ENCODE data around the gene CDK5RAP1.
A peak's percentile ranks its signal among the peaks of the same experiment; 100 is the strongest.
"Not testable (repeated sequence)": the region's sequence is repeated elsewhere in the genome, so short reads cannot be mapped to it uniquely, and the experiment has no call there.

CDK5RAP1 gene

GRCh38 chr20:33418033-33418432, 16.7 kb upstream of the CDK5RAP1 start:
- DNase-seq: no peak

GRCh38 chr20:33415948-33416347, 14.6 kb upstream of the CDK5RAP1 start:
- DNase-seq: peak in 2 of 3 donors; percentile 12 to 19

- DNase-seq: no peak
Measured at GRCh38 chr20:33412484-33412838, 11.1 kb upstream of the CDK5RAP1 start.

- DNase-seq: no peak
Measured at GRCh38 chr20:33411711-33412483, 10.6 kb upstream of the CDK5RAP1 start.

- DNase-seq: no peak
Measured at GRCh38 chr20:33411242-33411641, 9.9 kb upstream of the CDK5RAP1 start.

- no peak for DNase-seq
Measured at GRCh38 chr20:33410081-33410742, 8.9 kb upstream of the CDK5RAP1 start.

- DNase-seq: no peak
Measured at GRCh38 chr20:33408716-33409654, 7.7 kb upstream of the CDK5RAP1 start.

- no peak for DNase-seq
Measured at GRCh38 chr20:33408313-33408712, 7.0 kb upstream of the CDK5RAP1 start.

GRCh38 chr20:33407796-33408195, 6.5 kb upstream of the CDK5RAP1 start:
- DNase-seq: no peak

- peak; percentile 71 to 78 (median 75) for DNase-seq
Measured at GRCh38 chr20:33407251-33407650, 5.9 kb upstream of the CDK5RAP1 start.

- DNase-seq: no peak
Measured at GRCh38 chr20:33404281-33404680, 3.0 kb upstream of the CDK5RAP1 start.

GRCh38 chr20:33401921-33402369, 626 bp upstream of the CDK5RAP1 start:
- DNase-seq: peak; percentile 42 to 50 (median 44)

GRCh38 chr20:33400812-33401183, 521 bp downstream of the CDK5RAP1 start:
- DNase-seq: no peak

- peak; percentile 20 to 33 (median 24) for DNase-seq
Measured at GRCh38 chr20:33399924-33400323, 1.4 kb downstream of the CDK5RAP1 start.

- DNase-seq: no peak
Measured at GRCh38 chr20:33394718-33395117, 6.6 kb downstream of the CDK5RAP1 start.

- DNase-seq: no peak
Measured at GRCh38 chr20:33393609-33394008, 7.7 kb downstream of the CDK5RAP1 start.

GRCh38 chr20:33391722-33392415, 9.4 kb downstream of the CDK5RAP1 start:
- no peak for DNase-seq

GRCh38 chr20:33389326-33389725, 12.0 kb downstream of the CDK5RAP1 start:
- DNase-seq: not testable (repeated sequence)

- DNase-seq: no peak
Measured at GRCh38 chr20:33388268-33388667, 13.1 kb downstream of the CDK5RAP1 start.

GRCh38 chr20:33387177-33387576, 14.1 kb downstream of the CDK5RAP1 start:
- peak; percentile 56 to 77 (median 70) for DNase-seq

- DNase-seq: no peak
Measured at GRCh38 chr20:33386673-33387072, 14.6 kb downstream of the CDK5RAP1 start.

- DNase-seq: no peak
Measured at GRCh38 chr20:33377366-33377765, 24.0 kb downstream of the CDK5RAP1 start.

Data from suppressor macrophage treated with lipopolysaccharide for 1 hour (primary cell).